Measurements from ENCODE around the gene LPP. TPM values are rescaled to one million over a fixed set of nuclear protein-coding genes. Genes with fewer than 3 reads are reported as not detected.

LPP gene
- total and polyA plus RNA-seq, 8 donors, result 8.0 to 885 (median 305) TPM

- H3K27ac ChIP-seq, result no peak overlapping the region
- H3K4me1 ChIP-seq, result peaks cover 0 to 24% (median 10%) of the 10 kb centered on the region in 4 donors
- WGBS, 5 donors, result 82 to 91% (median 87%) methylated on average over 4 of the region's 4 CpGs
- H3K27me3 ChIP-seq, result no peaks in the 10 kb centered on the region
- no peaks in the 10 kb centered on the region for H3K36me3 ChIP-seq
- H3K9me3 ChIP-seq, result no peaks in the 10 kb centered on the region
- intact Hi-C loops (cut with DNase I; ENCODE audit: low total_unique reads), result no loop called here
- no peak overlapping the region for H3K4me3 ChIP-seq
- TF ChIP-seq CTCF (IDR thresholded peaks at IDR 0.05), result no peak
- TF ChIP-seq POLR2A (IDR thresholded peaks at IDR 0.05), result no peak
- TF ChIP-seq EP300 (IDR thresholded peaks at IDR 0.05), result no peak
- no peak for TF ChIP-seq POLR2AphosphoS5 (IDR thresholded peaks at IDR 0.05)
- no peak for DNase-seq
Observed at GRCh38 chr3:188448813-188449212, 294.9 kb downstream of the LPP start.

GRCh38 chr3:188449421-188449820 lies 295.5 kb downstream of the LPP start:
- no peak for DNase-seq
- intact Hi-C loops (cut with DNase I; ENCODE audit: low total_unique reads), result no loop called here
- WGBS, 5 donors, result 93 to 100% (median 97%) methylated on average over 2 of the region's 2 CpGs

GRCh38 chr3:188452158-188452772 lies 298.3 kb downstream of the LPP start:
- H3K9me3 ChIP-seq, result no peaks in the 10 kb centered on the region
- no peaks in the 10 kb centered on the region for H3K27me3 ChIP-seq
- H3K27ac ChIP-seq, result no peak overlapping the region
- no peaks in the 10 kb centered on the region for H3K36me3 ChIP-seq
- 90 to 96% (median 94%) methylated on average over 8 of the region's 8 CpGs for WGBS, 5 donors
- intact Hi-C loops (cut with DNase I; ENCODE audit: low total_unique reads), result no loop called here
- no peak overlapping the region for H3K4me3 ChIP-seq
- TF ChIP-seq CTCF (IDR thresholded peaks at IDR 0.05) (no peak), EP300 (IDR thresholded peaks at IDR 0.05) (no peak), POLR2A (IDR thresholded peaks at IDR 0.05) (no peak), POLR2AphosphoS5 (IDR thresholded peaks at IDR 0.05) (no peak)
- H3K4me1 ChIP-seq, result peaks cover 0 to 27% (median 10%) of the 10 kb centered on the region in 4 donors
- no peak for DNase-seq

More at GRCh38 chr3:188449421-188449820, 295.5 kb downstream of the LPP start:
- Histone ChIP-seq H3K9me3 (no peaks in the 10 kb centered on the region), H3K4me3 (no peak overlapping the region), H3K36me3 (no peaks in the 10 kb centered on the region), H3K27ac (no peak overlapping the region), H3K4me1 (peaks cover 0 to 27% (median 10%) of the 10 kb centered on the region in 4 donors), H3K27me3 (no peaks in the 10 kb centered on the region)
- no peak for TF ChIP-seq POLR2A (IDR thresholded peaks at IDR 0.05)
- TF ChIP-seq EP300 (IDR thresholded peaks at IDR 0.05), result no peak
- no peak for TF ChIP-seq CTCF (IDR thresholded peaks at IDR 0.05)
- no peak for TF ChIP-seq POLR2AphosphoS5 (IDR thresholded peaks at IDR 0.05)

- DNase-seq, result no peak
- Histone ChIP-seq H3K27me3 (no peaks in the 10 kb centered on the region), H3K27ac (no peak overlapping the region), H3K4me3 (no peak overlapping the region), H3K36me3 (no peaks in the 10 kb centered on the region), H3K9me3 (no peaks in the 10 kb centered on the region), H3K4me1 (peaks cover 0 to 30% (median 10%) of the 10 kb centered on the region in 4 donors)
- WGBS, 5 donors, result 88 to 90% (median 88%) methylated on average over 6 of the region's 6 CpGs
- TF ChIP-seq POLR2AphosphoS5 (IDR thresholded peaks at IDR 0.05) (no peak), POLR2A (IDR thresholded peaks at IDR 0.05) (no peak), CTCF (IDR thresholded peaks at IDR 0.05) (no peak), EP300 (IDR thresholded peaks at IDR 0.05) (no peak)
- intact Hi-C loops (cut with DNase I; ENCODE audit: low total_unique reads), result no loop called here
Observed at GRCh38 chr3:188453431-188454384, 299.8 kb downstream of the LPP start.

Measured in stomach (tissue), 9 donors.